Activated CD8-positive, alpha-beta memory T cell treated with anti-CD3 and anti-CD28 coated beads for 4 hours (primary cell): ENCODE data around the gene ABCG1.

Experiments
- DNase-seq, 2 donors: peaks; one replicate each; pipeline ENCODE4 v3.0.0-alpha.2; 2020; ENCODE audit warnings: low read depth in 2 of 2

Gene ABCG1

GRCh38 chr21:42306366-42307035, 87.6 kb downstream of the ABCG1 start:
- DNase-seq: no peak

GRCh38 chr21:42307106-42307505, 88.2 kb downstream of the ABCG1 start:
- DNase-seq: no peak

- no peak for DNase-seq
These were observed 89.4 kb downstream of the ABCG1 start for GRCh38 chr21:42308161-42308913.

GRCh38 chr21:42308914-42309752, 90.2 kb downstream of the ABCG1 start:
- no peak for DNase-seq

- DNase-seq: peak; percentile 34 to 39
These were observed 90.8 kb downstream of the ABCG1 start for GRCh38 chr21:42309753-42310213.

- no peak for DNase-seq
These were observed 91.6 kb downstream of the ABCG1 start for GRCh38 chr21:42310411-42311001.

- DNase-seq: no peak
These were observed 92.2 kb downstream of the ABCG1 start for GRCh38 chr21:42311160-42311559.

GRCh38 chr21:42311816-42312625, 93.1 kb downstream of the ABCG1 start:
- DNase-seq: no peak

- DNase-seq: no peak
These were observed 93.7 kb downstream of the ABCG1 start for GRCh38 chr21:42312626-42313104.

GRCh38 chr21:42313501-42313969, 94.6 kb downstream of the ABCG1 start:
- DNase-seq: no peak

- DNase-seq: no peak
These were observed 95.8 kb downstream of the ABCG1 start for GRCh38 chr21:42314616-42315295.

- DNase-seq: no peak
These were observed 96.5 kb downstream of the ABCG1 start, which contains the start of gene TFF3 for GRCh38 chr21:42315296-42315891. Gene TFF3 (minus strand): TSS chr21:42315409. CDS start chr21:42315374, 35 bp downstream.

- DNase-seq: no peak
These were observed 98.0 kb downstream of the ABCG1 start for GRCh38 chr21:42316891-42317290.

GRCh38 chr21:42317341-42317741, 98.4 kb downstream of the ABCG1 start:
- DNase-seq: no peak

- no peak for DNase-seq
These were observed 99.1 kb downstream of the ABCG1 start for GRCh38 chr21:42317826-42318746.

- no peak for DNase-seq
These were observed 100.4 kb downstream of the ABCG1 start for GRCh38 chr21:42319376-42319775.

GRCh38 chr21:42319851-42320572, 101.1 kb downstream of the ABCG1 start:
- DNase-seq: no peak

GRCh38 chr21:42320791-42321190, 101.9 kb downstream of the ABCG1 start:
- DNase-seq: no peak
